Nephron progenitor cell (in vitro differentiated cells): ENCODE data around the gene TPRX1.
A peak's percentile ranks its signal among the peaks of the same experiment; 100 is the strongest.
"Not testable (repeated sequence)": the region's sequence is repeated elsewhere in the genome, so short reads cannot be mapped to it uniquely, and the experiment has no call there.

ENCODE experiments used
- DNase-seq: peaks from one replicate; pipeline ENCODE4 v3.0.0; 2021
- H3K27ac Mint-ChIP-seq: 2 replicates; pipeline ENCODE4 v1.8.0; 2021; ENCODE audit warnings: mild to moderate bottlenecking, moderate library complexity, mixed read lengths
- H3K27me3 Mint-ChIP-seq: 2 replicates; pipeline ENCODE4 v1.8.0; 2021; ENCODE audit warnings: mild to moderate bottlenecking, low read depth, mixed read lengths; ENCODE audit not compliant: poor library complexity
- H3K36me3 Mint-ChIP-seq: 2 replicates; pipeline ENCODE4 v1.8.0; 2021; ENCODE audit warnings: low read depth, mixed read lengths
- H3K4me1 Mint-ChIP-seq: 2 replicates; pipeline ENCODE4 v1.8.0; 2021; ENCODE audit warnings: mixed read lengths
- H3K4me3 Mint-ChIP-seq: 2 replicates; pipeline ENCODE4 v1.8.0; 2021; ENCODE audit warnings: mild to moderate bottlenecking, moderate library complexity, mixed read lengths
- H3K9me3 Mint-ChIP-seq: 2 replicates; pipeline ENCODE4 v1.8.0; 2021; ENCODE audit warnings: mild to moderate bottlenecking, moderate library complexity, mixed read lengths
- TF ChIP-seq, protein P1 (sequence below): fragments of 200-600 bp; sonication (generic); IDR thresholded peaks from 2 replicates; pipeline ENCODE4 v1.5.0; 2021; ENCODE audit warnings: antibody characterized with exemption

Gene TPRX1, protein sequence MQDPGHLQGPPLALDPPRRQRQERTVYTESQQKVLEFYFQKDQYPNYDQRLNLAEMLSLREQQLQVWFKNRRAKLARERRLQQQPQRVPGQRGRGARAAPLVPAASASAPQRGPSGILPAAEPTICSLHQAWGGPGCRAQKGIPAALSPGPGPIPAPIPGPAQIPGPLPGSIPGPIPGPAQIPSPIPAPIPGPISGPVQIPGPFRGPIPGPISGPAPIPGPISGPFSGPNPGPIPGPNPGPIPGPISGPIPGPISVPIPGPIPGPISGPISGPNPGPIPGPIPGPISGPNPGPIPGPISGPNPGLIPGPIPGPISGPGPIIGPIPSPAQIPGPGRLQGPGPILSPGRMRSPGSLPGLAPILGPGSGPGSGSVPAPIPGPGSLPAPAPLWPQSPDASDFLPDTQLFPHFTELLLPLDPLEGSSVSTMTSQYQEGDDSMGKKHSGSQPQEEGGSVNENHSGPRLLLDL

DNA sequence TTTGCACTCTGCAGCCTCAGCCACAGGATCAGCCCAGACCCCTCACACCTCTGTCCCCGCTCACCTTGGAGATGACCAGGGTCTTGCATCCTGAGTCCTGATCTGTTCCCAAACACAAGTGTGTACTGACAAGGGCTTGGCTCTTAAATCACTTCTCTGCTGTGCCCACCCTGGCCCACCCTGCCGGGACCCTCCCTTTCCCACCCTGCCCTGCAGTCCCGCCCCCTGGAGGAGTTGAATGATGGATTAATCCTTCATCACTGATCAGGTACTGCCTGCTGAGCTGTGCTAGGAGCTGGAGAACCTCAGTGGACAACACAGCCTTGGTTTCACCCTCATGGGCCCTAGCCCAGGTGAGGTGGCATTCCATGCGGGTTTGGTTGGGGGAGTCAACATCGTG lies at the start of gene TPRX1:
TSS of gene TPRX1 (minus strand) at position 101 of the 400 bp plus-strand sequence. CDS start at position 89, 12 bp downstream.
- not testable (repeated sequence) for H3K27ac Mint-ChIP-seq, H3K4me1 Mint-ChIP-seq, DNase-seq, H3K4me3 Mint-ChIP-seq, H3K36me3 Mint-ChIP-seq, H3K9me3 Mint-ChIP-seq
- peaks cover 14% of the 10 kb centered on the region for H3K27me3 Mint-ChIP-seq

DNA sequence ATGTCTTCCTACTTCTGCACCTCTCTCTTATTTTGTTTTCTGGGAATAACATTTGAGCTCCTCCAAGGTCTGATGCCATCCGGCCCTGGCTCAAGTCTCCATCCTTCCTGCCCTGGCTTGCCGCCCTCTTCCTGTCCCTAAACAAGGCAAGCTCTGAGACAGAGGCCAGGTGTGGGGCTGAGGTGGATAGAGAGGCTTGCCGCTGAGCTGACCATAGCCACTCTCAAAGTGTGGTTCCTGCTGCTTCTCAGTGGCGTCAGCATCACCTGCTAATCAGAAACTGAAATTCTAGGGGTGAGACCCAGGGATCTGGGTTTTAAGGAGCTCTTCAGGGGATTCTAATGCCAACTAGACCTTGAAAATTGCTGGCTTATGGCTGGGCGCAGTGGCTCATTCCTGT lies 48.7 kb upstream of the TPRX1 start:
- Mint-ChIP-seq H3K4me1 (peaks cover 17% of the 10 kb centered on the region), H3K27me3 (peaks cover 55% of the 10 kb centered on the region)
- DNase-seq: no peak

DNA sequence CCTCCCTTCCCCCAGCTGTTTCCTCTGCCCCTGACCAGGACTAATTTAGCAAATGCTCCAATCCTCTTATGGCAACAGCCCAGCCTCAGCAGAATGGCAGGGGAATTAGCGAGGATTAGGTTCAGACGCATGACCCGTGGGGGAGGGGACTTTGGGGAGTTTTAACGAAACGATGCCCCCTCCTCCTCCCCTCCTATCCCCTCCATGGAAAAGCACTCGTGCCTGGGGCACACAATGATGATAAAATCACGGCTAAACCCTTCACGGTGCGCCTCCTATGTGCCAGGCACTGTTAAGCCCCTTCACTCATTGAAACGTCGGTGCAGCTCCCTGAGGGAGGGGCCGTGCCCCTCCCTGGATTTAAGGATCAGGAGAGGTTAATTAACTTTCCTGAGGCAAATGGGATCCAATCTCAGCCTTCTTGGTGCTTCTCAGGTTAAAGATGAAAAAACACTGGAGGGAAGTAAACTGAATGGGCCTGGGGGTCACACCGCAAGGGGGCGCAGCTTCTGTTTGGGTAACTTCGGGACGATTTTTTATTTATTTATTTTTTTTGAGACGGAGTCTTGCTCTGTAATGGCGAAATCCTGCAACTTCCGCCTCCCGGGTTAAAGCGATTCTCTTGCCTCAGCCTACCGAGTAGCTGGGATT lies 44.6 kb upstream of the TPRX1 start:
- H3K27ac Mint-ChIP-seq: no peak overlapping the region
- peaks cover 53% of the 10 kb centered on the region for H3K27me3 Mint-ChIP-seq
- DNase-seq: peak; percentile 67
- peaks cover 20% of the 10 kb centered on the region for H3K4me1 Mint-ChIP-seq
- H3K4me3 Mint-ChIP-seq: peak overlapping the region; percentile 23
- no peaks in the 10 kb centered on the region for H3K9me3 Mint-ChIP-seq
- TF ChIP-seq, protein P1, sequence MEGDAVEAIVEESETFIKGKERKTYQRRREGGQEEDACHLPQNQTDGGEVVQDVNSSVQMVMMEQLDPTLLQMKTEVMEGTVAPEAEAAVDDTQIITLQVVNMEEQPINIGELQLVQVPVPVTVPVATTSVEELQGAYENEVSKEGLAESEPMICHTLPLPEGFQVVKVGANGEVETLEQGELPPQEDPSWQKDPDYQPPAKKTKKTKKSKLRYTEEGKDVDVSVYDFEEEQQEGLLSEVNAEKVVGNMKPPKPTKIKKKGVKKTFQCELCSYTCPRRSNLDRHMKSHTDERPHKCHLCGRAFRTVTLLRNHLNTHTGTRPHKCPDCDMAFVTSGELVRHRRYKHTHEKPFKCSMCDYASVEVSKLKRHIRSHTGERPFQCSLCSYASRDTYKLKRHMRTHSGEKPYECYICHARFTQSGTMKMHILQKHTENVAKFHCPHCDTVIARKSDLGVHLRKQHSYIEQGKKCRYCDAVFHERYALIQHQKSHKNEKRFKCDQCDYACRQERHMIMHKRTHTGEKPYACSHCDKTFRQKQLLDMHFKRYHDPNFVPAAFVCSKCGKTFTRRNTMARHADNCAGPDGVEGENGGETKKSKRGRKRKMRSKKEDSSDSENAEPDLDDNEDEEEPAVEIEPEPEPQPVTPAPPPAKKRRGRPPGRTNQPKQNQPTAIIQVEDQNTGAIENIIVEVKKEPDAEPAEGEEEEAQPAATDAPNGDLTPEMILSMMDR: peak; percentile 69
- H3K36me3 Mint-ChIP-seq: no peaks in the 10 kb centered on the region

More for the DNA sequence above, 48.7 kb upstream of the TPRX1 start:
- H3K9me3 Mint-ChIP-seq: no peaks in the 10 kb centered on the region
- H3K4me3 Mint-ChIP-seq: no peak overlapping the region
- H3K36me3 Mint-ChIP-seq: no peaks in the 10 kb centered on the region
- TF ChIP-seq, protein P1: no peak
- H3K27ac Mint-ChIP-seq: no peak overlapping the region

- TF ChIP-seq, protein P1: no peak
- H3K27me3 Mint-ChIP-seq: peaks cover 50% of the 10 kb centered on the region
- no peaks in the 10 kb centered on the region for H3K36me3 Mint-ChIP-seq
- no peak for DNase-seq
- H3K27ac Mint-ChIP-seq: no peak overlapping the region
- H3K4me3 Mint-ChIP-seq: peak overlapping the region; percentile 23
- H3K4me1 Mint-ChIP-seq: peaks cover 24% of the 10 kb centered on the region
- H3K9me3 Mint-ChIP-seq: no peaks in the 10 kb centered on the region
Measured at GRCh38 chr19:47848425-47848822, 44.1 kb upstream of the TPRX1 start.

GRCh38 chr19:47842941-47843340 lies 38.6 kb upstream of the TPRX1 start:
- no peaks in the 10 kb centered on the region for H3K36me3 Mint-ChIP-seq
- peak overlapping the region; percentile 76 for H3K27ac Mint-ChIP-seq
- TF ChIP-seq, protein P1: no peak
- peaks cover 30% of the 10 kb centered on the region for H3K4me1 Mint-ChIP-seq
- H3K4me3 Mint-ChIP-seq: no peak overlapping the region
- no peaks in the 10 kb centered on the region for H3K9me3 Mint-ChIP-seq
- peaks cover 17% of the 10 kb centered on the region for H3K27me3 Mint-ChIP-seq
- no peak for DNase-seq

GRCh38 chr19:47839913-47840312 lies 35.6 kb upstream of the TPRX1 start:
- H3K9me3 Mint-ChIP-seq: no peaks in the 10 kb centered on the region
- H3K27me3 Mint-ChIP-seq: peaks cover 7% of the 10 kb centered on the region
- H3K4me1 Mint-ChIP-seq: peaks cover 30% of the 10 kb centered on the region
- H3K36me3 Mint-ChIP-seq: no peaks in the 10 kb centered on the region
- H3K4me3 Mint-ChIP-seq: peak overlapping the region; percentile 43
- peak; percentile 59 for DNase-seq
- H3K27ac Mint-ChIP-seq: peak overlapping the region; percentile 60
- TF ChIP-seq, protein P1: no peak
